Mucosa of rectum (tissue), 2 donors: ENCODE measurements around the gene TNFSF15.

Experiments used
- H3K27ac ChIP-seq, 2 donors: one replicate each; pipeline ENCODE4 v1.7.0; 2013; ENCODE audit warnings: inconsistent platforms in 2 of 2, low read depth in 2 of 2, low read length in 2 of 2
- H3K27me3 ChIP-seq, 2 donors: one replicate each; pipeline ENCODE4 v1.7.0; 2013; ENCODE audit warnings: low read length in 2 of 2; ENCODE audit not compliant: control insufficient read depth in 2 of 2, insufficient read depth in 2 of 2
- H3K36me3 ChIP-seq, 2 donors: one replicate each; pipeline ENCODE4 v1.7.0; 2013; ENCODE audit warnings: low read length in 2 of 2; ENCODE audit not compliant: control insufficient read depth in 2 of 2, insufficient read depth in 2 of 2
- H3K4me1 ChIP-seq, 2 donors: one replicate each; pipeline ENCODE4 v1.7.0; 2013; ENCODE audit warnings: low read length in 2 of 2, mild to moderate bottlenecking in 1 of 2; ENCODE audit not compliant: control insufficient read depth in 2 of 2, insufficient read depth in 2 of 2
- H3K4me3 ChIP-seq, 2 donors: one replicate each; pipeline ENCODE4 v1.7.0; 2013; ENCODE audit warnings: low read length in 2 of 2
- H3K9ac ChIP-seq, 2 donors: one replicate each; pipeline ENCODE4 v1.7.0; 2013; ENCODE audit warnings: low read length in 2 of 2, low read depth in 1 of 2, mild to moderate bottlenecking in 1 of 2
- H3K9me3 ChIP-seq, 2 donors: one replicate each; pipeline ENCODE4 v1.7.0; 2013; ENCODE audit warnings: low read length in 2 of 2; ENCODE audit not compliant: control insufficient read depth in 2 of 2
- donor health status: healthy.
- donor health status: Normal muscosa, but diverticular disease.

The TNFSF15 gene

DNA sequence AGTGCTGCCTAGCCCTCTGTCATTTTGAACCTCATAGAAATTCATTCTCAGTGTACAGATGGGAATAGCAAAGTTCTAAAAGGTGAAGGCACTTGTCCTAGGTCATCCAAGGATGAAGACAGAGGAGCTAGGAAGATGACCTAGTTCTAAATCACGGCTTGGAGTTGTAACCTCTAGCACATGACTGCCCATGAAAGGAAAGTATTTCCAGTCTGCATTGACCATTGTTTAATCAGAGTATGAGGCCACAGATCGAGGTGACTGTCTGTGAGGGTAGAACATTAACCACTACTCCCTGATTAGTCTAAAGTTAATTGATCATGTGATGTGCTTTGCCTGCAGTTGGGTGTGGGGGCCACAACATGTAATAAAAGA, 674 bp upstream of the TNFSF15 start:
- peak overlapping the region; percentile 84 to 88 for H3K27ac ChIP-seq
- H3K9ac ChIP-seq = peak overlapping the region in 1 of 2 donors; percentile 60
- H3K4me1 ChIP-seq = peaks cover 33 to 36% of the 10 kb centered on the region in 2 donors
- H3K27me3 ChIP-seq = no peaks in the 10 kb centered on the region
- no peaks in the 10 kb centered on the region for H3K9me3 ChIP-seq
- peak overlapping the region; percentile 12 to 63 for H3K4me3 ChIP-seq
- H3K36me3 ChIP-seq = no peaks in the 10 kb centered on the region

DNA sequence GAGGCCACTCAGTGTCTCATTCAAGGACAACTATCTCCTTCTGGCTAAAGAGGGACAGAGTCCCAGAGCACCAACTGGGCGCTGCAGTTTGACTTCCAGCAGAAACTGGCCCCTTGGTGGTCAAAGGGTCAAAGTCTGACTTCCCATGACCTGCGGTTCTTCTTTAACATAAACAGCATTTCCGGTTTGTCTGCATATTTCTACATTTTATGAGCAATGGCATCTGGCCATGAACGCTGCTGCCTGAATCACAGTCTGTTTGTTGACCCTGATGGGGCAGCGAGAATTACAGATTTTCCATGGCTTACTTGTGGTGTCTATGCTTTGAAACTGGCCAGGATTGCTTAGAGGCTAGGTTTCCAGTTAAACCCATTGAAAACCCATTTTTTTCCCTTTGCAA, 1.3 kb downstream of the TNFSF15 start:
- Histone ChIP-seq H3K36me3 (no peaks in the 10 kb centered on the region), H3K27ac (peak overlapping the region; percentile 17 to 34), H3K9ac (no peak overlapping the region), H3K4me1 (peaks cover 36 to 39% of the 10 kb centered on the region in 2 donors), H3K9me3 (no peaks in the 10 kb centered on the region), H3K27me3 (no peaks in the 10 kb centered on the region), H3K4me3 (peak overlapping the region; percentile 8 to 11)

DNA sequence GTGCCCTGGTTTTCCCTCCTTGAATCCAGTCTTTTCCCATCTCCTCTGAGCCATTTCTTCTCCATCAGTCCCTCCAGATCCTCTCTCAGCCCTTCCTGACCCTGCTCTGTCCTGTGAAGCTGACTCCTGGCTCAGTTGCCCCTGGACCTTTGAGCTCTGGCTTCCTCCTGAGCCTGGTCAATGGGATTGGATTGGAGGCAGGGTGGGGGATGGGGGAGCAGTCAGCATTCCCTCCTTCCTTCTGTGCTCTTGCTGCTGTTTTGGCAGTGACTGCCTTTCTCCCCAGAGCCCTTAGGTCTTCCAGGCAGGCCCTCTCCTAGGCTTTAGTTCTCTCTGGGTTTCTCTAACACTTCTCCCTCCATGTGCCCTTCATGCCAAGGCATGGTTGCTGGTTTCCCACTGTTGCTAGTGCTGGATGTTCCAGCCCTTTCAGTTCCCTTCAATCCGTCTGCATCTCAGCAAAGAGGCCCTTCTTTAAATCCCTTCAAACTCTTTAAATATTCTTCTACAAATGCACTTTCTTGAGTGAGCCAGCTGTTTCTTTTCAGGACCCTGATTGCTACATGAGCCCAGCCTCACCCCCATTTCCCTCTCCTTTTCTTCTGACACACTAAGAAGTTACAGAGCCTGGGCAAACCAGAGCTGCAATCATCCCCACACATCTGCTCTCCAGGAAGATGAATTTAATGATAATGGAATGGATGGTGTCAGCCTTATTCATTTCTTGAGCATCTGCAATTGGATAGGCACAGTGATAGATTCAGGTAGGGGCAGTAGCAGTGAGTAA, 2.2 kb downstream of the TNFSF15 start:
- H3K4me3 ChIP-seq = no peak overlapping the region
- H3K27me3 ChIP-seq = no peaks in the 10 kb centered on the region
- H3K9ac ChIP-seq = no peak overlapping the region
- H3K27ac ChIP-seq = no peak overlapping the region
- no peaks in the 10 kb centered on the region for H3K9me3 ChIP-seq
- H3K36me3 ChIP-seq = no peaks in the 10 kb centered on the region
- peaks cover 42 to 47% of the 10 kb centered on the region in 2 donors for H3K4me1 ChIP-seq

DNA sequence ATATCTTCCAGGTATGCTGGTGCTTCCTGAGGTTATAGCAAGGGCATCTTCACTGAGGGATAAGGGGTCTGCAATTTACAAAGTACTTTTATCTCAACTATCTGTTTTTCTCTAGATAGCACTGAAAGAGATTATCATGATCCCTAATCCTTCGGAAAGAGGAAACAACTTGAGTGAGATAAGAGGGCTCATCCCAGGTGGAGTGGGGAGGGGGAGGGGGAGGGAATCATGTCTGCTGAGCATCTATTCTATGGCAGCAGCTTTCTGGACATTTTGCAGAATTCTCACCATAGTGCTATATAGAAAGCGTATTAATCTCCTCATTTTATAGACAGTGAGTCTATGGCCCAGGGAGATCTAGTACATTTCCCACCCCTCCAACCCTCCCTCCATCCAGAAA, 5.9 kb downstream of the TNFSF15 start:
- Histone ChIP-seq H3K4me3 (no peak overlapping the region), H3K4me1 (peaks cover 19 to 26% of the 10 kb centered on the region in 2 donors), H3K27ac (no peak overlapping the region), H3K27me3 (no peaks in the 10 kb centered on the region), H3K9me3 (no peaks in the 10 kb centered on the region), H3K36me3 (no peaks in the 10 kb centered on the region), H3K9ac (no peak overlapping the region)

DNA sequence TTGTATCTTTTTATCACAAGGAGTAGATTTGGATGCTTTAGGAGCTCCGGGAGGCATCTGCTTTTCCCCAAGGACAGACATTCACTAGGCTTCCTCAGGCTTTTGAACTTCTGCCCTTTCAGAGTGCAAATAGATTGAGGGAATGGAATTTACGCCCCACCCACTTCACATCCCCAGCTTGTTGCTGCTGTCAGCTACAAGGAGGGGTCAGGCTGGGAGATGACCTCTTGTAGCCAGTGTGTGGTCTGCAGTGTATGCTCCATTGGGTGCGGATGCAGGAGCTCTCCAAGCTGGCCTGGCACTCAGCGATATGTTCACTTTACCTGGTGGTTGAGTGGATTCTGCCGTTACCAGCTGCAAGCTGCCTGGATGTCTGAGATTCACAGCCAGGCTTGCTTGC, 6.4 kb downstream of the TNFSF15 start:
- peaks cover 17 to 21% of the 10 kb centered on the region in 2 donors for H3K4me1 ChIP-seq
- no peaks in the 10 kb centered on the region for H3K9me3 ChIP-seq
- H3K36me3 ChIP-seq = no peaks in the 10 kb centered on the region
- H3K27ac ChIP-seq = no peak overlapping the region
- H3K27me3 ChIP-seq = no peaks in the 10 kb centered on the region
- peak overlapping the region in 1 of 2 donors; percentile 4 for H3K9ac ChIP-seq
- peak overlapping the region in 1 of 2 donors; percentile 22 for H3K4me3 ChIP-seq

- Histone ChIP-seq H3K4me3 (peak overlapping the region in 1 of 2 donors; percentile 22), H3K9ac (peak overlapping the region in 1 of 2 donors; percentile 4), H3K4me1 (peaks cover 16 to 17% of the 10 kb centered on the region in 2 donors), H3K27ac (no peak overlapping the region), H3K36me3 (no peaks in the 10 kb centered on the region), H3K27me3 (no peaks in the 10 kb centered on the region), H3K9me3 (no peaks in the 10 kb centered on the region)
Measured at GRCh38 chr9:114798780-114799427, 6.9 kb downstream of the TNFSF15 start.

DNA sequence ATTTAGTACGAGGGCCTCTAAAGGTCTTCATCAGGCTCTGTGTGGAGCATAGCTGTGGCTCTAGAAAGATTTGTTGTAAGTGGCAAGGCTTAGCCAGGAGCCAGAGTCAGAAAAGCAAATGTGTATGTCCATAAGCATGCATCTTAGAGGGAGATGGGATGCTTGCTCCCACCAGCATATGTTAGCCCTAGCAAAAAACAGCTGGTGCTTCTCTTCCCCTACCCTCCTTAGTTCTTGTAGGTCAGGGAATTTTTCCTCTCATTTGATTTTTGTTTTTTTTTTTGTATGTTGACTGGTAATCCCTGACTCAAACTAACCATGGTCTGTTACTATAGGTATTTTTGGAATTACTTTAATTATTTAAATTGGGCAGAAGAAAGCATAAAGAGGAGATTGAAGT, 7.7 kb downstream of the TNFSF15 start:
- Histone ChIP-seq H3K9ac (no peak overlapping the region), H3K27ac (no peak overlapping the region), H3K4me3 (no peak overlapping the region), H3K27me3 (no peaks in the 10 kb centered on the region), H3K9me3 (no peaks in the 10 kb centered on the region), H3K4me1 (peaks cover 9 to 11% of the 10 kb centered on the region in 2 donors), H3K36me3 (no peaks in the 10 kb centered on the region)

DNA sequence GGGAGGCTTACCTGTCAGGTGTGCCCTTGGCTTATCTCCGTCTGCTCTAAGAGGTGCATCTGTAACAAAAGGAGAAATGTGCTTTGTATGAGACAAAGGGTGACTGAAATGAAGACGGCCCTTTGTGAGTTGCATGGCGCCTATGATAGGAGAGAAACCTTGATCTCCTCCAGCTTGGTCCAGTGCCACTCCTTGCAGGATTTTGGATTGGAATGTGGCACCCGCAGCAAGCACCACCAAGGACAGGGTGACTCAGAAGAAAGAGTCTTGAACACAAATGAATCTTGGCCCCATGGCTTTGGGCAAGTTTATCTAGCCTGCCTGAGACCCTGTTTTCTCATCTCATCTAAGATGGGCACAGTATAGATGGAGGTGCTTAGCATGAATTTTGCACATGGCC, 13.4 kb downstream of the TNFSF15 start:
- Histone ChIP-seq H3K4me3 (no peak overlapping the region), H3K9me3 (no peaks in the 10 kb centered on the region), H3K27ac (no peak overlapping the region), H3K36me3 (peaks cover 0 to 3% of the 10 kb centered on the region in 2 donors), H3K27me3 (no peaks in the 10 kb centered on the region), H3K4me1 (no peaks in the 10 kb centered on the region), H3K9ac (no peak overlapping the region)

- Histone ChIP-seq H3K4me1 (no peaks in the 10 kb centered on the region), H3K4me3 (no peak overlapping the region), H3K9ac (no peak overlapping the region), H3K36me3 (peaks cover 0 to 3% of the 10 kb centered on the region in 2 donors), H3K27ac (no peak overlapping the region), H3K27me3 (no peaks in the 10 kb centered on the region), H3K9me3 (no peaks in the 10 kb centered on the region)
Measured at GRCh38 chr9:114791736-114792135, 14.1 kb downstream of the TNFSF15 start.

GRCh38 chr9:114791312-114791711, 14.5 kb downstream of the TNFSF15 start:
- Histone ChIP-seq H3K27ac (no peak overlapping the region), H3K36me3 (peaks cover 0 to 3% of the 10 kb centered on the region in 2 donors), H3K9ac (no peak overlapping the region), H3K4me3 (no peak overlapping the region), H3K4me1 (no peaks in the 10 kb centered on the region), H3K9me3 (no peaks in the 10 kb centered on the region), H3K27me3 (no peaks in the 10 kb centered on the region)
